Measurements from ENCODE around the gene PDCD5. TPM values are rescaled to one million over a fixed set of nuclear protein-coding genes. Genes with fewer than 3 reads are reported as not detected.
"Not testable (repeated sequence)": the region's sequence is repeated elsewhere in the genome, so short reads cannot be mapped to it uniquely, and the experiment has no call there.

The PDCD5 gene
- total and polyA plus RNA-seq, 10 donors = 41.6 to 95.9 (median 54.1) TPM

- TF ChIP-seq CTCF (IDR thresholded peaks at IDR 0.05 in 8 of 11, conservative IDR thresholded peaks at IDR 0.05 in 3 of 11) = no peak
- no peak for TF ChIP-seq POLR2AphosphoS5 (IDR thresholded peaks at IDR 0.05)
- no peak for TF ChIP-seq POLR2A (IDR thresholded peaks at IDR 0.05)
- H3K4me3 ChIP-seq = no peak overlapping the region
- H3K9me3 ChIP-seq = peaks cover 0 to 16% (median 6%) of the 10 kb centered on the region in 8 donors
- no peaks in the 10 kb centered on the region for H3K27me3 ChIP-seq (replicated peaks in 1 of 7)
- no peak for DNase-seq
- no peaks in the 10 kb centered on the region for H3K36me3 ChIP-seq
- WGBS, 5 donors = 77 to 93% (median 82%) methylated on average over 10 to 12 of the region's 12 CpGs
- no peak overlapping the region for H3K27ac ChIP-seq
- H3K4me1 ChIP-seq = no peaks in the 10 kb centered on the region
- intact Hi-C loops (cut with DNase I; ENCODE audit: low total_unique reads) = no loop called here
Observed at GRCh38 chr19:32539240-32539916, 41.6 kb upstream of the PDCD5 start.

- Histone ChIP-seq H3K9me3 (peaks cover 0 to 10% (median 0%) of the 10 kb centered on the region in 8 donors), H3K27ac (no peak overlapping the region), H3K4me3 (no peak overlapping the region), H3K4me1 (no peaks in the 10 kb centered on the region), H3K27me3 (replicated peaks in 1 of 7) (no peaks in the 10 kb centered on the region), H3K36me3 (no peaks in the 10 kb centered on the region)
- DNase-seq = no peak
- intact Hi-C loops (cut with DNase I; ENCODE audit: low total_unique reads) = no loop called here
- WGBS, 5 donors = 67 to 80% (median 75%) methylated on average over 3 of the region's 3 CpGs
- TF ChIP-seq POLR2AphosphoS5 (IDR thresholded peaks at IDR 0.05) (no peak), CTCF (IDR thresholded peaks at IDR 0.05 in 8 of 11, conservative IDR thresholded peaks at IDR 0.05 in 3 of 11) (no peak), POLR2A (IDR thresholded peaks at IDR 0.05) (no peak)
Observed at GRCh38 chr19:32540621-32541020, 40.4 kb upstream of the PDCD5 start.

DNA sequence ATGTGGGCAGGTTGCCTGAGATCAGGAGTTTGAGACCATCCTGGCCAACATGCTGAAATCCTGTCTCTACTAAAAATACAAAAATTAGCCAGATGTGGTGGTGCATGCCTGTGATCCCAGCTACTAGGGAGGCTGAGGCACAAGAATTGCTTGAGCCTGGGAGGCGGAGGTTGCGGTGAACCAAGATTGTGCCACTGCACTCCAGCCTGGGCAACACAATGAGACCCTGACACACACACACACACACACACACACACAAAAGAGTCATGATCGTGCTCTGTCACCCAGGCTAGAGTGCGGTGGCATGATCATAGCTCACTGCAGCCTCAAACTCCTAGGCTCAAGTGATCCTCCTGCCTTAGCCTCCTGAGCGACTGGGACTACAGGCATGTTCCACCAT, 39.6 kb upstream of the PDCD5 start:
- H3K4me1 ChIP-seq; H3K27me3 ChIP-seq (replicated peaks in 1 of 7); DNase-seq; intact Hi-C loops (cut with DNase I; ENCODE audit: low total_unique reads); H3K36me3 ChIP-seq; H3K4me3 ChIP-seq; H3K27ac ChIP-seq: not testable (repeated sequence)
- H3K9me3 ChIP-seq = peaks cover 0 to 10% (median 0%) of the 10 kb centered on the region in 8 donors
- 88 to 98% (median 93%) methylated on average over 5 of the region's 5 CpGs for WGBS, 5 donors

GRCh38 chr19:32542477-32543108, 38.4 kb upstream of the PDCD5 start:
- Histone ChIP-seq H3K4me1 (no peaks in the 10 kb centered on the region), H3K27me3 (replicated peaks in 1 of 7) (no peaks in the 10 kb centered on the region), H3K36me3 (no peaks in the 10 kb centered on the region), H3K9me3 (peaks cover 0 to 10% (median 0%) of the 10 kb centered on the region in 8 donors), H3K27ac (no peak overlapping the region), H3K4me3 (no peak overlapping the region)
- WGBS, 5 donors = 66 to 86% (median 82%) methylated on average over 8 of the region's 8 CpGs
- TF ChIP-seq POLR2AphosphoS5 (IDR thresholded peaks at IDR 0.05) = no peak
- DNase-seq = no peak
- intact Hi-C loops (cut with DNase I; ENCODE audit: low total_unique reads) = no loop called here

- intact Hi-C loops (cut with DNase I; ENCODE audit: low total_unique reads) = no loop called here
- 82 to 87% (median 85%) methylated on average over 11 of the region's 11 CpGs for WGBS, 5 donors
- Histone ChIP-seq H3K4me3 (no peak overlapping the region), H3K27me3 (replicated peaks in 1 of 7) (no peaks in the 10 kb centered on the region), H3K9me3 (peaks cover 0 to 8% (median 0%) of the 10 kb centered on the region in 8 donors), H3K27ac (no peak overlapping the region), H3K36me3 (no peaks in the 10 kb centered on the region), H3K4me1 (no peaks in the 10 kb centered on the region)
- TF ChIP-seq POLR2AphosphoS5 (IDR thresholded peaks at IDR 0.05) = no peak
- TF ChIP-seq POLR2A (IDR thresholded peaks at IDR 0.05) = no peak
- TF ChIP-seq CTCF (IDR thresholded peaks at IDR 0.05 in 8 of 11, conservative IDR thresholded peaks at IDR 0.05 in 3 of 11) = no peak
- no peak for DNase-seq
Observed at GRCh38 chr19:32543115-32543900, 37.7 kb upstream of the PDCD5 start.
